DND-41 (cell line): ENCODE measurements around the gene TRIOBP.

Experiments
- ATAC-seq: fragments of 200-7000 bp; cut with Tn5 transposase; 3 replicates; pipeline ENCODE4 v1.9.1; 2021; ENCODE audit warnings: low read depth; ENCODE audit not compliant: insufficient read depth
- DNase-seq: peaks from one replicate; pipeline ENCODE4 v3.0.0-alpha.2; 2020
- H2AFZ ChIP-seq: 2 replicates; pipeline ENCODE4 v1.6.0; 2012; ENCODE audit warnings: low read depth, low read length
- H3K27ac ChIP-seq: 2 replicates; pipeline ENCODE4 v1.5.1; 2012; ENCODE audit warnings: low read length, inconsistent platforms
- H3K27me3 ChIP-seq: fragments of 200-600 bp; sonication (generic); 2 replicates; pipeline ENCODE4 v1.6.0; 2012; ENCODE audit warnings: low read length, mild to moderate bottlenecking, inconsistent platforms; ENCODE audit not compliant: insufficient read depth, poor library complexity
- H3K36me3 ChIP-seq: 2 replicates; pipeline ENCODE4 v1.5.1; 2012; ENCODE audit warnings: low read length, inconsistent platforms; ENCODE audit not compliant: insufficient read depth
- H3K4me1 ChIP-seq: 2 replicates; pipeline ENCODE4 v1.5.1; 2012; ENCODE audit warnings: mild to moderate bottlenecking, low read length; ENCODE audit not compliant: insufficient read depth
- H3K4me2 ChIP-seq: 2 replicates; pipeline ENCODE4 v1.6.0; 2012; ENCODE audit warnings: mild to moderate bottlenecking, moderate library complexity, low read length, inconsistent platforms; ENCODE audit not compliant: insufficient read depth
- H3K4me3 ChIP-seq, 2 experiments: fragments of 200-600 bp in 1 of 2; shearing (Covaris generic) in 1 of 2; 2 replicates each; pipeline ENCODE4 v1.5.1; 2012 to 2016; ENCODE audit warnings: inconsistent platforms in 2 of 2, low read length in 2 of 2, mild to moderate bottlenecking in 2 of 2, low read depth in 1 of 2, moderate library complexity in 1 of 2
- H3K79me2 ChIP-seq: 2 replicates; pipeline ENCODE4 v1.6.0; 2012; ENCODE audit warnings: low read length, inconsistent platforms; ENCODE audit not compliant: insufficient read depth
- H3K9ac ChIP-seq: 2 replicates; pipeline ENCODE4 v1.6.0; 2012; ENCODE audit warnings: low read depth, mild to moderate bottlenecking, inconsistent platforms, low read length, moderate library complexity
- H3K9me3 ChIP-seq: 2 replicates; pipeline ENCODE4 v1.5.1; 2012; ENCODE audit warnings: low read length, moderate library complexity, mild to moderate bottlenecking, inconsistent platforms; ENCODE audit not compliant: insufficient read depth, severe bottlenecking
- H4K20me1 ChIP-seq: 2 replicates; pipeline ENCODE4 v1.6.0; 2012; ENCODE audit warnings: low read length; ENCODE audit not compliant: insufficient read depth
- CTCF ChIP-seq: IDR thresholded peaks from 2 replicates; pipeline ENCODE4 v1.5.1; 2012; ENCODE audit warnings: borderline replicate concordance, low read length, moderate library complexity, mild to moderate bottlenecking; ENCODE audit not compliant: poor library complexity, severe bottlenecking; ENCODE audit errors: extremely low read depth
- EZH2 ChIP-seq: IDR thresholded peaks from 3 replicates; pipeline ENCODE4 v1.6.1; 2012; ENCODE audit warnings: borderline replicate concordance, low read depth, mild to moderate bottlenecking, moderate library complexity, low read length, inconsistent platforms; ENCODE audit not compliant: severe bottlenecking

TRIOBP gene

GRCh38 chr22:37711490-37711889 lies 14.6 kb downstream of the TRIOBP start:
- H3K4me2 ChIP-seq: no peak overlapping the region
- no peak overlapping the region for H3K27ac ChIP-seq
- no peak overlapping the region for H3K9ac ChIP-seq
- H2AFZ ChIP-seq: no peak overlapping the region
- no peaks in the 10 kb centered on the region for H3K36me3 ChIP-seq
- TF ChIP-seq EZH2 (no peak), CTCF (no peak)
- no peaks in the 10 kb centered on the region for H3K9me3 ChIP-seq
- no peaks in the 10 kb centered on the region for H4K20me1 ChIP-seq
- no peaks in the 10 kb centered on the region for H3K27me3 ChIP-seq
- no peaks in the 10 kb centered on the region for H3K4me1 ChIP-seq
- ATAC-seq (no peak), DNase-seq (no peak)
- no peak overlapping the region for H3K4me3 ChIP-seq
- no peaks in the 10 kb centered on the region for H3K79me2 ChIP-seq

- TF ChIP-seq CTCF (no peak), EZH2 (no peak)
- H3K27ac ChIP-seq: no peak overlapping the region
- H3K9ac ChIP-seq: no peak overlapping the region
- H3K79me2 ChIP-seq: no peaks in the 10 kb centered on the region
- no peaks in the 10 kb centered on the region for H3K27me3 ChIP-seq
- ATAC-seq (no peak), DNase-seq (no peak)
- H4K20me1 ChIP-seq: no peaks in the 10 kb centered on the region
- no peak overlapping the region for H2AFZ ChIP-seq
- H3K4me3 ChIP-seq: no peak overlapping the region
- H3K4me1 ChIP-seq: no peaks in the 10 kb centered on the region
- no peak overlapping the region for H3K4me2 ChIP-seq
- no peaks in the 10 kb centered on the region for H3K36me3 ChIP-seq
- no peaks in the 10 kb centered on the region for H3K9me3 ChIP-seq
Measured at GRCh38 chr22:37713761-37714160, 16.9 kb downstream of the TRIOBP start.

- no peaks in the 10 kb centered on the region for H3K4me1 ChIP-seq
- ATAC-seq (no peak), DNase-seq (no peak)
- no peaks in the 10 kb centered on the region for H4K20me1 ChIP-seq
- no peak overlapping the region for H3K4me2 ChIP-seq
- H3K27ac ChIP-seq: no peak overlapping the region
- TF ChIP-seq EZH2: no peak
- H3K4me3 ChIP-seq: no peak overlapping the region
- no peaks in the 10 kb centered on the region for H3K79me2 ChIP-seq
- H3K27me3 ChIP-seq: no peaks in the 10 kb centered on the region
- H2AFZ ChIP-seq: no peak overlapping the region
- no peak overlapping the region for H3K9ac ChIP-seq
- H3K9me3 ChIP-seq: no peaks in the 10 kb centered on the region
- H3K36me3 ChIP-seq: no peaks in the 10 kb centered on the region
Measured at GRCh38 chr22:37714634-37715033, 17.8 kb downstream of the TRIOBP start.

- Histone ChIP-seq H4K20me1 (no peaks in the 10 kb centered on the region), H3K27ac (no peak overlapping the region), H3K4me1 (no peaks in the 10 kb centered on the region), H3K36me3 (no peaks in the 10 kb centered on the region), H3K9ac (no peak overlapping the region), H2AFZ (no peak overlapping the region), H3K9me3 (no peaks in the 10 kb centered on the region), H3K4me2 (no peak overlapping the region), H3K4me3 (no peak overlapping the region), H3K79me2 (no peaks in the 10 kb centered on the region), H3K27me3 (no peaks in the 10 kb centered on the region)
- no peak for DNase-seq
- TF ChIP-seq EZH2 (no peak), CTCF (no peak)
- ATAC-seq: no peak
Measured at GRCh38 chr22:37715760-37716159, 18.9 kb downstream of the TRIOBP start.
